IPS DF 6.9 (cell line): ENCODE results near the gene LHB.

Experiments used
- DNase-seq: peaks from one replicate; pipeline ENCODE4 v3.0.0-alpha.2; 2013; ENCODE audit warnings: low read depth, low spot score
- H3K27ac ChIP-seq: one replicate; pipeline ENCODE4 v1.5.1; 2013; ENCODE audit warnings: low read length, control low read depth
- H3K27me3 ChIP-seq: 2 replicates; pipeline ENCODE4 v1.6.1; 2013; ENCODE audit warnings: mild to moderate bottlenecking, low read length; ENCODE audit not compliant: control insufficient read depth, insufficient read depth
- H3K36me3 ChIP-seq: 2 replicates; pipeline ENCODE4 v1.6.1; 2013; ENCODE audit warnings: low read length; ENCODE audit not compliant: control insufficient read depth, insufficient read depth
- H3K4me1 ChIP-seq: 2 replicates; pipeline ENCODE4 v1.6.1; 2013; ENCODE audit warnings: low read length; ENCODE audit not compliant: control insufficient read depth, insufficient read depth
- H3K4me3 ChIP-seq: 2 replicates; pipeline ENCODE4 v1.5.1; 2013; ENCODE audit warnings: mild to moderate bottlenecking, low read length
- H3K9me3 ChIP-seq: 2 replicates; pipeline ENCODE4 v1.6.1; 2013; ENCODE audit warnings: low read length, inconsistent platforms; ENCODE audit not compliant: control insufficient read depth, insufficient read depth
- WGBS: extraction: QIAGEN DNeasy Blood & Tissue Kit; methylation state at CpG from one replicate; pipeline ENCODE4 v1.1.7; 2013; ENCODE audit warnings: mixed read lengths, missing lambda C conversion rate; ENCODE audit not compliant: insufficient read length, insufficient coverage; 5-methylcytosine and 5-hydroxymethylcytosine counted together

Gene LHB

DNA sequence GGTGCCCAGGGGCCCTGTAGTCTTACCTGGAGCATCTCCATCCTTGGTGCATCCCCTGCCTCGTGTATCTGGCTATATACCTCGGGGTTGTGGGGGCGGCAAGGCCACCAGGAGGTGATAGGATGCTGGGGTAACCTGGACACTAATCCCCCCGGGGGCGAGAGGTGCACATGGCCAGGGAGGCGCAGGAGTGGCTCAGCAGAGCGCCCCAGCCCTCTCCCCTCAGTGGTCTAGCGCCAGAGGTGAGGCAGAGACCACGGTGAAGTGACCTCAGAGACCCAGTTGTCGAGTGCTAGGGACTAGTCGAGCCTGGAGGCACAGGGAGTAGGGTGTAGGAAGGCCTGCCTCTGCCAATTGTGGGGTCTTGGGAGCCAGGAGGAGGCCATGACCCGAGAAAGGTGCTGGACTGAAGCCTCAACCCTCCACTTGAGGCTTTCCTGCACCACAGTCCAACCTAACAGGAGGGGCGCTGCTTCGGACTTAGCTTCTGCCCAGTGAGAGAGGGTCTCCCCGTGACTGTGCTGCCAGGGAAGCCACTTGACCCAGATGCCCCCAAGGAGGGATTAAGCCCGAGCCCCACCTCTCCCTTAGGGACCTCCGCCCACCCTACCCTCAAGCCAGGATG lies at the start of gene LHB:
LHB (minus strand) TSS at position 51 of the 625 bp plus-strand sequence; CDS start at position 41, 10 bp downstream.
- H3K9me3 ChIP-seq, result no peaks in the 10 kb centered on the region
- H3K4me3 ChIP-seq, result peak within 1 kb of the TSS; percentile 35; the same call in 1 of the 2 replicates
- peaks cover 22% of the 10 kb centered on the region for H3K36me3 ChIP-seq
- WGBS, result no CpG with 5 or more reads among the region's 17 CpGs
- H3K27ac ChIP-seq, result no peak within 1 kb of the TSS
- no peak for DNase-seq
- no peaks in the 10 kb centered on the region; the same call in 1 of the 2 replicates for H3K27me3 ChIP-seq
- peaks cover 8% of the 10 kb centered on the region for H3K4me1 ChIP-seq

DNA sequence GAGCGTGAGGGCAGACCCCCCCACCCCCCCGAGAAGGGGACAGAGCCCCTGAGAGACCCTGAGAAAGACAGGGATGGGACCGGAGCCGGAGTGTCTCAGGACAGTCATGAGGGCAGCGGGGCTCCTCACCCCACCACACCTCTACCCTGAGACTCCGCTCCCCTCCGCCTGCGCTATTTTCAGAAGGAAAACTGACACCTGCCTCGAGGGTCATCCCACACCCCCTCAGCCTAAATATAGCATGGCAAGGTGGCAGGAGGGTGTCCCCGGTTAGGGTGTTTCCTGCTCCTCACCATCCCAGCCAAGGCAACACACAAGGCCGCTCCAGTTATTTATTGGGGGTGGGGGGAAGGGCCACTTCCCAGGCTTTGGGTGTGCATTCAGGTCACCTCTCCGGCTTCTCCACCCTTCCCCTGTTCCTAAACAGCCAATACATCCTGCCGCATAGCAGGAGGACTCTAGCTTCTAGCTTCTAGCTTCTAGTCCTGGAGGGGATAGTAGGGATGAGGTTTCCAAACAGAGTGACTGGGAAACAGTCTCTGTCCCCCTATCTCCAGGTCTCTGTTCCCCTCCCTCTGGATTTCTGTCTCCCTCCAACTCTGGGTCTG lies 49.1 kb upstream of the LHB start:
- WGBS, result no CpG with 5 or more reads among the region's 13 CpGs
- H3K27ac ChIP-seq, result no peak overlapping the region

DNA sequence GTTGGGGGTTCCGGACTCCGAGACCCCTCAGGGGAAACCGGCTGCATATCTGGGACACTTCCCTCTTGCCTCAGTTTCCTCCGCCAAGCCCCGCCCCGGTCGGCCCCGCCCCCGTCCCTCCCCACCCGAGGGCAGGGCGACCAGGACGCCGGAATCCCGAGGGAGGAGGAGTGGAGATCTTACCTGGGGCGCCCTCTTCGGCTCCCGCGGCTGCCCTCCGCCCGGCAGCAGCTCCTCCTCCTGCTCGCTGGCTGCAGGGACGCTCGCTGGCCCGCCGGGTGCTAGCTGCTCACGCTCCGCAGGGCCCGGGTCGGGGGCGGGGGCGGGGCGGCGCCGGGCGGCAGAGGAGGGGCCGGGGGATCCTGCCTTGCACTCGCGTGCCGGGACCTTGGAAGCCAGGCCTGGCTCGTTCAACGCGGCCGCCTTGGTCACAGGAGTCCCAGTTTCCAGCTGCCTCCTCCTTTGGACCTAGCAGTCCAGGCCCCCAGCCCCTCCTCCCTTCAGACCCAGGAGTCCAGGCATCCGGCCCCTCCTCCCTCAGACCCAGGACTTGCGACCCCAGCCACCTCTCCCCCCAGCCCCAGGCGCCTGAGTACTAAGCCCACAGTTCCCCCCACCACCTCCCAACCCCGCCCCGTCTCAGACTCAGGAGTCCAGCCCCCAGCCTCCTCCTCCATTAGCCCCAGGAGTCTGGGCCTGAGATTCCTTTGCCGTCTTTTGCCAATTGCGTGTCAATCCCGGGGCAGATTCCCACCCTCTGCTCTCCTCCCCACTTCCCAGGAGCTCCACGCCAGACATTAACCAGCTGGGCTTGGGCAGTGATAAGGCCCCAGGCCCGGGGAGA lies 48.1 kb upstream of the LHB start, which contains the start of gene NTF4:
NTF4 (minus strand) TSS at position 51 of the 844 bp plus-strand sequence. CDS start 2,821 bp downstream, outside the sequence.
- Histone ChIP-seq H3K4me3 (peak within 1 kb of the TSS; percentile 34; the same call in 1 of the 2 replicates), H3K27me3 (peaks cover 9% of the 10 kb centered on the region; the same call in 1 of the 2 replicates), H3K4me1 (peaks cover 4% of the 10 kb centered on the region), H3K27ac (no peak within 1 kb of the TSS), H3K36me3 (no peaks in the 10 kb centered on the region), H3K9me3 (no peaks in the 10 kb centered on the region)
- no peak for DNase-seq
- no CpG with 5 or more reads among the region's 53 CpGs for WGBS

More for the DNA sequence above, 49.1 kb upstream of the LHB start:
- Histone ChIP-seq H3K27me3 (peaks cover 9% of the 10 kb centered on the region; the same call in 1 of the 2 replicates), H3K9me3 (no peaks in the 10 kb centered on the region), H3K36me3 (no peaks in the 10 kb centered on the region), H3K4me1 (peaks cover 4% of the 10 kb centered on the region), H3K4me3 (no peak overlapping the region)
- no peak for DNase-seq

DNA sequence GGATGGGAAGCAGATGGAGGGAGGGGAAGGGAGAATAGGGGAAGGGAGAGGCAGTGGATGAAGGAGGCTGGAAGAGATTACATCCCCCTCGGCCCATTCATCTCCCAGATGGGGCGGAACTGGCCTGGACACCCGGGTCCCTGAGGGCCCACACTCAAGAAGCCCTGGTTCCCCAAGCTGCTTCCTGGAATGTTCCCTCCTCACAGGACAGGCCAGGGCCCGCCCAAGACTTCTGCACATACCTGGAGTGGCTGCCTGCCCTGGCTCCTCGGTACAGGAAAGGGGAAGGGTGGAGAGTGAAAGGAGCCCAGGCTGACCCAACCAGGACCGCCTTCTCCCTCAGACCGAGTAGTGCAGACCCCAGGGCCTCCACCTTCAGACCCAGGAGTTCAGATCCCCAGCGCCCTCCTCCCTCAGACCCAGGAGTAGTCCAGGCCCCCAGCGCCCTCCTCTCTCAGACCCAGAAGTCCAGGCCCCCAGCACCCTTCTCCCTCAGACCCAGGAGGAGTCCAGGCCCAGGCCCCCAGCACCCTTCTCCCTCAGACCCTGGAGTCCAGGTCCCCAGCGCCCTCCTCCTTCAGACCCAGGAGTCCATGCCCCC lies 47.2 kb upstream of the LHB start:
- Histone ChIP-seq H3K36me3 (no peaks in the 10 kb centered on the region), H3K27ac (no peak overlapping the region), H3K9me3 (no peaks in the 10 kb centered on the region), H3K27me3 (peaks cover 5% of the 10 kb centered on the region; the same call in 1 of the 2 replicates), H3K4me1 (peaks cover 4% of the 10 kb centered on the region), H3K4me3 (no peak overlapping the region; the same call in 1 of the 2 replicates)
- no peak for DNase-seq
- WGBS, result no CpG with 5 or more reads among the region's 10 CpGs

DNA sequence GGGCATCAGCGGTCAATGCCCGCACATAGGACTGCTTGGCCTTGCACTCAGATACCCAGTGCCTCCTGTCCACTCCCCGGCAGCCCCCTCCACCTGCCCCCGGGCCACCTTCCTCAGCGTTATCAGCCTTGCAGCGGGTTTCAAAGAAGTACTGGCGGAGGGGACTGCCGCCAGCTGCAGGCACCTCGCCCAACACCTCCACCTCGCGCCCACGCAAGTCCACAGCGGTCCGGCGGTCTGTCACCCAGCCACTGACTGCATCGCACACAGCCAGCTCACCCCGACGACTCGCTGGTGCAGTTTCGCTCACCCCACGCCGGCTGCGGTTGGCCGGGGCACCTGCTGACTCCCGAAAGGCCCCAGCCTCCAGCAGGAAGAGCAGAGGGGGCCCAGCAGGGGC lies 44.6 kb upstream of the LHB start:
- no CpG with 5 or more reads among the region's 25 CpGs for WGBS
- H3K27me3 ChIP-seq, result peaks cover 10% of the 10 kb centered on the region; the same call in 1 of the 2 replicates
- no peak overlapping the region for H3K27ac ChIP-seq
- H3K4me3 ChIP-seq, result no peak overlapping the region
- no peak for DNase-seq
- no peaks in the 10 kb centered on the region for H3K9me3 ChIP-seq
- H3K36me3 ChIP-seq, result no peaks in the 10 kb centered on the region
- peaks cover 6% of the 10 kb centered on the region for H3K4me1 ChIP-seq

DNA sequence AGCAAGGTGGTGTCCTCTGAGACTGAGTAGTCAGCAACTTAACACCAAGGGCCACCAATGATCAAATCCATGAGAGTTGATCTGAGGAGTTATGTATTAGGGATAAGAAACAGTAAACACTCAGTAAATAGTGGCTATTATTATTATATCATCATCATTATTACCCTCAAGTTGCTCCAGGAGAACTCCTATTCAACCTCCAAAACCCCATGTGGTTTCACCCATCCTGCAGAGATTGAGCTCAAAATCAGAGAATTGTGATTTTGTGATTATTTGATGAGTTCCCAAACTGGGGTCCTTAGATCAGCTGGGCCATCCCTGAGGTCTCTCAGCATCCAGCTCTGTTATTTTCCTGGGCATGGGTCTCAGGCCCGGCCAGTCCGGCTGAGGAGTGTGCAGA lies 44.1 kb upstream of the LHB start:
- H3K36me3 ChIP-seq, result no peaks in the 10 kb centered on the region
- WGBS, result no CpG with 5 or more reads among the region's 2 CpGs
- no peak overlapping the region for H3K27ac ChIP-seq
- peaks cover 6% of the 10 kb centered on the region for H3K4me1 ChIP-seq
- H3K27me3 ChIP-seq, result peaks cover 11% of the 10 kb centered on the region; the same call in 1 of the 2 replicates
- H3K4me3 ChIP-seq, result no peak overlapping the region
- DNase-seq, result no peak
- H3K9me3 ChIP-seq, result no peaks in the 10 kb centered on the region

DNA sequence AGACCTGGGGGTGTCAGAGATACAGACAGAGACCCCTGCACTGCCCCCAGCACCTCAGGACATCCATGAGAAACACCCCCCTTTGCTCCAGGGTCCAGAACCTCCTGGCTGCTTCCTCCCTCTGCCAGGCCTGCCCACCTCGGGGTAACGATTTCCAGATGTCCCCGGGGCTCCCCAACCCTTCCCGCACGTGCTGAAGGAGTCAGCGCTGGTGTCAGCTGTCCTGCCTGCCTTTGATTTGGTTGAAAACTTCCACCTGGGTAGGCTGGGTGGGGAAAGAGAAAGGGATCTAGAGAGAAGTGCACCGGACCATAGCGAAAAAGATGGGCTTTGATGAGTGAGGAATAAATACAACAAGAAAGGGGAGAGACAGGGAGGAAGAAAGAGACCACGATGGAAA lies 42.2 kb upstream of the LHB start:
- no peak overlapping the region for H3K4me3 ChIP-seq
- peaks cover 13% of the 10 kb centered on the region; the same call in 1 of the 2 replicates for H3K27me3 ChIP-seq
- H3K9me3 ChIP-seq, result no peaks in the 10 kb centered on the region
- H3K27ac ChIP-seq, result no peak overlapping the region
- peaks cover 5% of the 10 kb centered on the region for H3K4me1 ChIP-seq
- WGBS, result no CpG with 5 or more reads among the region's 9 CpGs
- no peak for DNase-seq
- H3K36me3 ChIP-seq, result no peaks in the 10 kb centered on the region

DNA sequence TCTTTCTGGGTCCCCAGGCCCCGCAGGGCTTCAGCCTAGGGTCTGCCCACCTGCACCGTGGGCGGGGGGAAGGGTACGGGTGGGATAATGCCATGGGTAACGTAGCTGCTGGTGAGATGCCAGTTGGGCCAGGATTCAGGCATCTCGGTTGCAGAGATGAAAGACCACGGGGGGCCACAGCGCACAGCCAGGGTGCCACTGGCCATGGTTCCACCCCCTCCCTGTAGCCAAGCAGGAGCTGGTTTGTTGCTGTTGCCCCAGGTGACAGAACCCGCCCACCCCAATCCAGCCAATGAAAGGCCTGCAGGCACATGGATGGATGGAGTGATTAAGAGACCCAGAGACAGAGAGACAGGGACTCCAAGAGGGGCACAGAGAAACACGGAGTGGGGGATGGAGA lies 41.7 kb upstream of the LHB start:
- WGBS, result no CpG with 5 or more reads among the region's 10 CpGs
- no peak for DNase-seq
- peaks cover 2% of the 10 kb centered on the region for H3K4me1 ChIP-seq

DNA sequence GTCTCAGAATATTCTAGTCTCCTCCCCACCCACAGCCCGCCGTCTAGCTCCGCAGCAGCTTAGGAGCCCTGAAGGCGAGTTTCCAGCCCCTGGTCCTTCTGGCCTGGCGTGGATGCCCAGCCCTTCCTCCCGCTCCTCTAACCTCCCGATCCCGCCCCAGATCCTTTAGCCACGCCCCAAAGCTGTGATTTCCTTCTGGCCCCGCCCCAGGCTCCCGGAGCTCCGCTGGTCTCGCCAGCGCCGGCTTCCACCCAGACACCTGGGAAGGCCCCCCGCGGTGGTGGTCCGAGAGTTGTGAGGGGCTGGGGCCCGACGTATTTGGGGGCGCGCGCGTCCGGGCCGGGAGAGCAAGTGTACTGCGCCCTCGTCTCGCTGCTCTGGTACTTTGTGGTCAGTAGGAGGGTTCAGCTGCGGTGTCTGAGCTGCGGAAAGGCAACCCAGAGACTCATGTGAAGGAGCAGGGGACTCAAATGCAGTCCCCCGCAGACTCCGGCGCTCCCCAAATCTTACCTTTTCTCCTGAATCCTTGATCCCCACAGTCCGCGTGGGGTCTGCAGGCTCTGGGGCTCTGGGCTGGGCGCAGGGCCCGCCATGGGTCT lies 40.8 kb upstream of the LHB start, which contains the start of gene CGB7:
CGB7 (minus strand) TSS at position 114 of the 599 bp plus-strand sequence. CDS start 2,374 bp downstream, outside the sequence.
- no peaks in the 10 kb centered on the region for H3K9me3 ChIP-seq
- H3K4me3 ChIP-seq, result peak within 1 kb of the TSS; percentile 26; the same call in 1 of the 2 replicates
- H3K4me1 ChIP-seq, result peaks cover 2% of the 10 kb centered on the region
- peaks cover 13% of the 10 kb centered on the region; the same call in 1 of the 2 replicates for H3K27me3 ChIP-seq
- no peak within 1 kb of the TSS for H3K27ac ChIP-seq
- DNase-seq, result no peak
- WGBS, result no CpG with 5 or more reads among the region's 38 CpGs
- H3K36me3 ChIP-seq, result no peaks in the 10 kb centered on the region

More for the DNA sequence above, 41.7 kb upstream of the LHB start:
- Histone ChIP-seq H3K4me3 (no peak overlapping the region), H3K9me3 (no peaks in the 10 kb centered on the region), H3K27ac (no peak overlapping the region), H3K27me3 (peaks cover 13% of the 10 kb centered on the region; the same call in 1 of the 2 replicates), H3K36me3 (no peaks in the 10 kb centered on the region)
